ENCODE data around the gene KDM4C.

DNA sequence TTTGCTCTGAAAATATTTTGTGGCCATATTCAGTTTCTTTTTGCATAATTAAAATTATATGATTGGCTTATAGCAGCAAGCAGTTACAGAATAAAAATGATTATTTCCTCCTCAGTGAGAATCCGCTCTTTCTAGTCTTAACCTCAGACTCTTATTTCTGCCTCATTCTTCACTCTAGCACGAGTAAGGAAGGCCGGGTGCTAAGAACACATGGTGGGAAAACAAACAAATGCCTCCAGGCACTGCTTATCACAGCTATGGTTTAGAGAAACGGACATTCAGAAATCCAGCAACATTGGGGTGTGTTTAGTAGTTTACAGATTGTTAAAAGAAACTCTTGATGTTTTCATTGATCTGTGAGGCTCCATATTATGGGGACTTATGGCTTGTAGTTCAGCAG lies 168.7 kb downstream of the KDM4C start:
- TF ChIP-seq, protein P1, sequence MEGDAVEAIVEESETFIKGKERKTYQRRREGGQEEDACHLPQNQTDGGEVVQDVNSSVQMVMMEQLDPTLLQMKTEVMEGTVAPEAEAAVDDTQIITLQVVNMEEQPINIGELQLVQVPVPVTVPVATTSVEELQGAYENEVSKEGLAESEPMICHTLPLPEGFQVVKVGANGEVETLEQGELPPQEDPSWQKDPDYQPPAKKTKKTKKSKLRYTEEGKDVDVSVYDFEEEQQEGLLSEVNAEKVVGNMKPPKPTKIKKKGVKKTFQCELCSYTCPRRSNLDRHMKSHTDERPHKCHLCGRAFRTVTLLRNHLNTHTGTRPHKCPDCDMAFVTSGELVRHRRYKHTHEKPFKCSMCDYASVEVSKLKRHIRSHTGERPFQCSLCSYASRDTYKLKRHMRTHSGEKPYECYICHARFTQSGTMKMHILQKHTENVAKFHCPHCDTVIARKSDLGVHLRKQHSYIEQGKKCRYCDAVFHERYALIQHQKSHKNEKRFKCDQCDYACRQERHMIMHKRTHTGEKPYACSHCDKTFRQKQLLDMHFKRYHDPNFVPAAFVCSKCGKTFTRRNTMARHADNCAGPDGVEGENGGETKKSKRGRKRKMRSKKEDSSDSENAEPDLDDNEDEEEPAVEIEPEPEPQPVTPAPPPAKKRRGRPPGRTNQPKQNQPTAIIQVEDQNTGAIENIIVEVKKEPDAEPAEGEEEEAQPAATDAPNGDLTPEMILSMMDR (IDR thresholded peaks at IDR 0.05), result no peak
- no peak for TF ChIP-seq POLR2A (IDR thresholded peaks at IDR 0.05)
- no peak for TF ChIP-seq POLR2AphosphoS5 (IDR thresholded peaks at IDR 0.05)
- no peak for TF ChIP-seq EP300 (IDR thresholded peaks at IDR 0.05; ENCODE audit: low read depth)
